H1 (cell line): ENCODE measurements around the gene HS6ST3. TPM values are rescaled to one million over a fixed set of nuclear protein-coding genes. Genes with fewer than 3 reads are reported as not detected.

Experiments used
- CTCF ChIA-PET: fragments of 300-600 bp; sonication (Branson Sonifier 250); formaldehyde crosslinking; loops from one replicate; lab custom pipeline; 2021; ENCODE audit not compliant: partially characterized antibody; lab: Charles Lee
- POLR2A ChIA-PET: fragments of 300-600 bp; sonication (Branson Sonifier 250); formaldehyde crosslinking; loops from one replicate; lab custom pipeline; 2021; ENCODE audit warnings: inconsistent platforms; ENCODE audit not compliant: partially characterized antibody; lab: Charles Lee
- DNase-seq, 2 experiments: peaks; one replicate each; pipeline versions ENCODE4 v3.0.0 to v3.0.0-alpha.2; 2010 to 2022; ENCODE audit warnings: low spot score in 2 of 2, low read depth in 1 of 2, mixed read lengths in 1 of 2
- FAIRE-seq: peaks from 2 replicates; lab custom pipeline; 2011; peaks lifted over from hg19 to GRCh38; lab: Jason Lieb, UNC
- H2AFZ ChIP-seq: 2 replicates; pipeline ENCODE4 v1.8.1; 2012; ENCODE audit warnings: low read length, inconsistent platforms
- H2AK5ac ChIP-seq: 2 replicates; pipeline ENCODE4 v1.6.1; 2013; ENCODE audit warnings: low read depth, low read length
- H2BK120ac ChIP-seq: replicated peaks from 2 replicates; pipeline ENCODE3; 2013; ENCODE audit warnings: low read depth, low read length, inconsistent platforms
- H2BK12ac ChIP-seq: 2 replicates; pipeline ENCODE4 v1.6.1; 2013; ENCODE audit warnings: low read depth, low read length
- H2BK15ac ChIP-seq: 2 replicates; pipeline ENCODE4 v1.6.1; 2013; ENCODE audit warnings: low read length
- H2BK20ac ChIP-seq: 2 replicates; pipeline ENCODE4 v1.6.1; 2013; ENCODE audit warnings: low read length
- H2BK5ac ChIP-seq: 2 replicates; pipeline ENCODE4 v1.6.1; 2013; ENCODE audit warnings: low read depth, low read length
- H3K14ac ChIP-seq: 2 replicates; pipeline ENCODE4 v1.6.1; 2013; ENCODE audit warnings: inconsistent platforms; ENCODE audit not compliant: insufficient read length
- H3K18ac ChIP-seq: 2 replicates; pipeline ENCODE4 v1.6.1; 2013; ENCODE audit warnings: low read length; ENCODE audit errors: extremely low read depth
- H3K23ac ChIP-seq: 2 replicates; pipeline ENCODE4 v1.6.1; 2013; ENCODE audit warnings: inconsistent platforms; ENCODE audit not compliant: insufficient read length
- H3K23me2 ChIP-seq: 2 replicates; pipeline ENCODE4 v1.6.1; 2013; ENCODE audit warnings: low read depth, low read length
- H3K27ac ChIP-seq: 2 replicates; pipeline ENCODE4 v1.6.1; 2011; ENCODE audit warnings: low read depth, low read length, inconsistent platforms
- H3K27me3 ChIP-seq, 4 experiments: replicated peaks in 1 of 4; 1 replicate in 1 of 4; 2 replicates in 3 of 4; pipeline versions ENCODE4 v1.6.1 to v1.8.1; 2011 to 2013; ENCODE audit warnings: low read length in 3 of 4, mild to moderate bottlenecking in 3 of 4, inconsistent platforms in 2 of 4, mixed read lengths in 2 of 4, moderate library complexity in 1 of 4; ENCODE audit not compliant: control insufficient read depth in 3 of 4, insufficient read depth in 3 of 4; ENCODE audit errors: extremely low read depth in 1 of 4
- H3K36me3 ChIP-seq, 4 experiments: 2 replicates each; pipeline versions ENCODE4 v1.6.1 to v1.8.1; 2011 to 2013; ENCODE audit warnings: mild to moderate bottlenecking in 4 of 4, low read length in 3 of 4, moderate library complexity in 2 of 4, control low read depth in 1 of 4, inconsistent platforms in 1 of 4; ENCODE audit not compliant: insufficient read depth in 4 of 4, control insufficient read depth in 2 of 4
- H3K4ac ChIP-seq: replicated peaks from 2 replicates; pipeline ENCODE3; 2013; ENCODE audit warnings: low read length, low read depth, mixed read lengths, inconsistent platforms; ENCODE audit not compliant: insufficient read length
- H3K4me1 ChIP-seq, 4 experiments: replicated peaks in 1 of 4; 1 replicate in 1 of 4; 2 replicates in 3 of 4; pipeline versions ENCODE4 v1.6.1 to v1.8.1; 2011 to 2013; ENCODE audit warnings: low read length in 3 of 4, inconsistent platforms in 2 of 4, mixed read lengths in 1 of 4; ENCODE audit not compliant: insufficient read depth in 4 of 4, control insufficient read depth in 3 of 4
- H3K4me2 ChIP-seq, 2 experiments: 2 replicates each; pipeline versions ENCODE4 v1.6.1 to v1.8.1; 2011 to 2013; ENCODE audit warnings: low read depth in 2 of 2, low read length in 2 of 2, control low read depth in 1 of 2, inconsistent platforms in 1 of 2, mild to moderate bottlenecking in 1 of 2; ENCODE audit not compliant: insufficient read depth in 1 of 2
- H3K4me3 ChIP-seq, 4 experiments: fragments of 200-600, 300-600 bp in 1 of 4; sonication (generic), shearing (Covaris generic), sonication (Bioruptor Twin) in 1 of 4; 2 replicates each; pipeline versions ENCODE4 v1.5.1 to v1.8.1; 2011 to 2016; ENCODE audit warnings: low read length in 4 of 4, low read depth in 3 of 4, control low read depth in 2 of 4, inconsistent platforms in 2 of 4, mild to moderate bottlenecking in 2 of 4, mixed read lengths in 1 of 4, moderate library complexity in 1 of 4; ENCODE audit not compliant: insufficient read depth in 2 of 4; ENCODE audit errors: extremely low read depth in 1 of 4
- H3K56ac ChIP-seq: replicated peaks from 2 replicates; pipeline ENCODE3; 2013; ENCODE audit warnings: low read depth, mild to moderate bottlenecking, mixed read lengths, low read length, inconsistent platforms; ENCODE audit not compliant: insufficient read length
- H3K79me1 ChIP-seq: 2 replicates; pipeline ENCODE4 v1.6.1; 2013; ENCODE audit warnings: low read depth, low read length, control low read depth
- H3K79me2 ChIP-seq, 2 experiments: 2 replicates each; pipeline versions ENCODE4 v1.6.1 to v1.8.1; 2012 to 2013; ENCODE audit warnings: low read length in 2 of 2, mild to moderate bottlenecking in 2 of 2, inconsistent platforms in 1 of 2; ENCODE audit not compliant: insufficient read depth in 2 of 2, control insufficient read depth in 1 of 2
- H3K9ac ChIP-seq, 4 experiments: replicated peaks in 1 of 4; 1 replicate in 1 of 4; 2 replicates in 3 of 4; pipeline versions ENCODE4 v1.6.1 to v1.8.1; 2011 to 2013; ENCODE audit warnings: low read depth in 3 of 4, low read length in 3 of 4, control low read depth in 2 of 4, mild to moderate bottlenecking in 2 of 4, moderate library complexity in 2 of 4, inconsistent platforms in 1 of 4; ENCODE audit errors: extremely low read depth in 1 of 4
- H3K9me3 ChIP-seq, 2 experiments: 2 replicates each; pipeline versions ENCODE4 v1.6.1 to v1.8.1; 2012 to 2013; ENCODE audit warnings: mild to moderate bottlenecking in 2 of 2, moderate library complexity in 2 of 2, control low read depth in 1 of 2, inconsistent platforms in 1 of 2, low read depth in 1 of 2, low read length in 1 of 2, mixed read lengths in 1 of 2; ENCODE audit not compliant: insufficient read depth in 2 of 2
- H4K20me1 ChIP-seq, 2 experiments: replicated peaks in 1 of 2; 2 replicates each; pipeline versions ENCODE3 to v1.8.1; 2011 to 2013; ENCODE audit warnings: inconsistent platforms in 2 of 2, low read length in 2 of 2, mild to moderate bottlenecking in 1 of 2; ENCODE audit not compliant: insufficient read depth in 2 of 2, control insufficient read depth in 1 of 2
- H4K5ac ChIP-seq: 2 replicates; pipeline ENCODE4 v1.6.1; 2013; ENCODE audit warnings: low read length, low read depth, mixed read lengths, inconsistent platforms; ENCODE audit not compliant: insufficient read length
- H4K8ac ChIP-seq: 2 replicates; pipeline ENCODE4 v1.8.0; 2013; ENCODE audit warnings: mild to moderate bottlenecking, moderate library complexity, low read length, inconsistent platforms; ENCODE audit not compliant: insufficient read depth; ENCODE audit errors: extremely low read depth
- H4K91ac ChIP-seq: replicated peaks from 2 replicates; pipeline ENCODE3; 2013; ENCODE audit warnings: low read length, mixed read lengths, inconsistent platforms; ENCODE audit not compliant: insufficient read length
- MAFK ChIP-seq: IDR thresholded peaks from 2 replicates; pipeline ENCODE4 v1.6.1; 2012; ENCODE audit warnings: low read depth, mild to moderate bottlenecking, improper control_type of control experiment, low read length
- TEAD4 ChIP-seq: IDR thresholded peaks from 2 replicates; pipeline ENCODE4 v1.6.1; 2012; ENCODE audit warnings: low read depth, low read length, inconsistent platforms, mixed read lengths
- WGBS, 2 experiments: shearing (Covaris generic) in 1 of 2; methylation state at CpG; one replicate each; pipeline versions ENCODE4 v1.1.6 to v1.1.7; 2013 to 2015; ENCODE audit warnings: low lambda C conversion rate in 2 of 2, mixed read lengths in 2 of 2, inconsistent platforms in 1 of 2, low coverage in 1 of 2, missing lambda C conversion rate in 1 of 2; ENCODE audit not compliant: insufficient replicate concordance in 2 of 2, insufficient coverage in 1 of 2, insufficient read length in 1 of 2; ENCODE audit errors: extremely low coverage in 1 of 2, missing lambda C conversion rate in 1 of 2; 5-methylcytosine and 5-hydroxymethylcytosine counted together
- polyA plus RNA-seq, 7 experiments: library from polyadenylated mRNA; depleted of rRNA in 3 of 7; stranded (reverse) in 5 of 7; unstranded in 2 of 7; fragments of >200 nt in 5 of 7; fragments of 200-250 nt in 2 of 7; gene quantifications; 1 replicate in 5 of 7; 2 replicates in 1 of 7; 4 replicates in 1 of 7; pipeline versions ENCODE4 v1.2.1 to v1.2.3, GENCODE V29; 2011 to 2013; ENCODE audit warnings: missing spikeins in 2 of 7, mixed read lengths in 2 of 7
- total RNA-seq: library from RNA; stranded (reverse); fragmentation: NEBNext Ultra II Directional; extraction: Animal tissue kit (Norgen Biotek cat#: 25700); gene quantifications from 2 replicates; pipeline ENCODE4 v1.2.1, GENCODE V29; 2021

HS6ST3 gene
- total and polyA plus RNA-seq, 2 of the 8 experiments (the other 6 are each of a cell fraction or from before 2014, with no cell fraction given): 0.45 to 1.2 TPM

GRCh38 chr13:96159725-96160124, 69.8 kb downstream of the HS6ST3 start:
- Histone ChIP-seq H4K8ac (no peak overlapping the region), H4K20me1 (no peaks in the 10 kb centered on the region), H3K27ac (no peak overlapping the region), H3K9ac (no peak overlapping the region), H2AK5ac (no peak overlapping the region), H3K18ac (no peak overlapping the region), H3K4me2 (no peak overlapping the region), H3K23me2 (no peaks in the 10 kb centered on the region), H2BK120ac (no peak overlapping the region), H2BK15ac (no peak overlapping the region), H2BK20ac (no peak overlapping the region), H3K4ac (no peak overlapping the region), H4K91ac (no peak overlapping the region), H3K79me1 (no peaks in the 10 kb centered on the region), H3K56ac (no peak overlapping the region), H3K4me1 (no peaks in the 10 kb centered on the region), H2BK12ac (no peak overlapping the region), H2AFZ (no peak overlapping the region), H3K36me3 (no peaks in the 10 kb centered on the region), H3K27me3 (no peaks in the 10 kb centered on the region), H3K23ac (no peak overlapping the region), H2BK5ac (no peak overlapping the region), H3K79me2 (no peaks in the 10 kb centered on the region), H4K5ac (no peak overlapping the region), H3K14ac (no peak overlapping the region), H3K9me3 (no peaks in the 10 kb centered on the region), H3K4me3 (no peak overlapping the region)
- ChIA-PET CTCF (interaction anchor here (0.7 to 1.3 kb wide), 4 partner anchors 19 to 658 kb away, joined by 3 to 4 read pairs (median 3); no protein-coding TSS in a partner anchor), POLR2A (interaction anchor here (0.8 kb wide), 1 partner anchor 107 kb away, joined by 3 read pairs; the partner anchor contains the start of gene UGGT2)
- TF ChIP-seq TEAD4: no peak
- TF ChIP-seq MAFK: no peak
- DNase-seq (no peak), FAIRE-seq (no peak)
- WGBS, 2 experiments: 93% methylated on average over 2 of the region's 2 CpGs; no CpG with 5 or more reads in 1 of the 2 experiments
